ENCODE data around the gene LITAFD.

DNA sequence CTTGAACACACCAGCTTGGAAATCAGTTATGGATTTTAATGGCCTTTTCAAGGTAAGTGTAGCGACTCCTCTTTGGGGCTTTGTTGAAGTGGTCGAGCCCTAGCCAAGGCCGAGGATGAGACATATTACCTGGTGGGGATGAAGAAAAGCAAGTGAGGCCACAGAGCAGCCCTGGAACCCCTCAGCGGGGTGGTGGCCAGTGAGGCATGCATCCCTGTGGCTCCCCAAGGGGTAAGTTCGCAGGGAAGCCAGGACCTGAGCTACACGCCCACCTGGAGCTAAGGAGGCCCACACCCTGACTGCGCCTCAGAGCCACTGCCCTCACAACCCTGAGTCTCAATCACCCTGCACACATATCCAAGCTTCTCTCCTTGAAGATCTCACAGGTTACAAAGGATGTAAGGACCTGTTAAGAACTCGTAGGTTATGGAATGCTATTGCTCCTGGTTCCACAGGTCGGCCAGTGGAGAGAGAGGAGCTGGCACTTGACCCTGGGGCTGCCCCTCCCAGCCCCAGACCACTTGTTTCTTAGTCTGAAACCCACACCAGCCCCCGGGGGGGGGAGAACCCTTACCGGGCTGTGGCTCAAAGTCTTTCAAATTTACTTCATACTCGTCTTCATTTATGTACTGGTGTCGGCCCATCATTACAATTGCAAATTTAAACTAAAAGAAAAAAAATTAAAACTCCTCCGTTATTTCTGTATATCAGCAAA, 12.0 kb downstream of the LITAFD start:
- no peak for TF ChIP-seq EZH2 (IDR thresholded peaks at IDR 0.05; ENCODE audit: low read depth)
- TF ChIP-seq, protein P1, sequence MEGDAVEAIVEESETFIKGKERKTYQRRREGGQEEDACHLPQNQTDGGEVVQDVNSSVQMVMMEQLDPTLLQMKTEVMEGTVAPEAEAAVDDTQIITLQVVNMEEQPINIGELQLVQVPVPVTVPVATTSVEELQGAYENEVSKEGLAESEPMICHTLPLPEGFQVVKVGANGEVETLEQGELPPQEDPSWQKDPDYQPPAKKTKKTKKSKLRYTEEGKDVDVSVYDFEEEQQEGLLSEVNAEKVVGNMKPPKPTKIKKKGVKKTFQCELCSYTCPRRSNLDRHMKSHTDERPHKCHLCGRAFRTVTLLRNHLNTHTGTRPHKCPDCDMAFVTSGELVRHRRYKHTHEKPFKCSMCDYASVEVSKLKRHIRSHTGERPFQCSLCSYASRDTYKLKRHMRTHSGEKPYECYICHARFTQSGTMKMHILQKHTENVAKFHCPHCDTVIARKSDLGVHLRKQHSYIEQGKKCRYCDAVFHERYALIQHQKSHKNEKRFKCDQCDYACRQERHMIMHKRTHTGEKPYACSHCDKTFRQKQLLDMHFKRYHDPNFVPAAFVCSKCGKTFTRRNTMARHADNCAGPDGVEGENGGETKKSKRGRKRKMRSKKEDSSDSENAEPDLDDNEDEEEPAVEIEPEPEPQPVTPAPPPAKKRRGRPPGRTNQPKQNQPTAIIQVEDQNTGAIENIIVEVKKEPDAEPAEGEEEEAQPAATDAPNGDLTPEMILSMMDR (conservative IDR thresholded peaks at IDR 0.05), result no peak
